Breast epithelium (tissue), 4 donors: Measurements from ENCODE around the gene PPTC7. TPM values are rescaled to one million over a fixed set of nuclear protein-coding genes. Genes with fewer than 3 reads are reported as not detected.

ENCODE experiments used
- DNase-seq, 2 donors: peaks; one replicate each; pipeline ENCODE4 v3.0.0-alpha.2; 2019; ENCODE audit warnings: low spot score in 2 of 2
- H3K27ac ChIP-seq, 2 donors: fragments of 200-600 bp; sonication (generic) in 1 of 2; one replicate each; pipeline ENCODE4 v1.5.1; 2016 to 2019; ENCODE audit warnings: mild to moderate bottlenecking in 1 of 2
- H3K27me3 ChIP-seq, 2 donors: fragments of 200-600 bp; sonication (generic) in 1 of 2; one replicate each; pipeline versions ENCODE4 v1.5.1 to v1.6.0; 2017 to 2019; ENCODE audit warnings: control low read depth in 1 of 2, mild to moderate bottlenecking in 1 of 2
- H3K36me3 ChIP-seq: fragments of 200-600 bp; one replicate; pipeline ENCODE4 v1.5.1; 2019
- H3K4me1 ChIP-seq, 2 donors: fragments of 200-600 bp; sonication (generic); one replicate each; pipeline ENCODE4 v1.5.1; 2016 to 2019; ENCODE audit warnings: control low read depth in 1 of 2
- H3K4me3 ChIP-seq, 3 donors: fragments of 200-600 bp; sonication (generic); 1 replicate in 2 of 3; 2 replicates in 1 of 3; pipeline ENCODE4 v1.5.1; 2016 to 2019; ENCODE audit warnings: mild to moderate bottlenecking in 3 of 3, moderate library complexity in 2 of 3
- H3K9me3 ChIP-seq, 2 donors: fragments of 200-600 bp; sonication (generic) in 1 of 2; one replicate each; pipeline ENCODE4 v1.5.1; 2016 to 2019; ENCODE audit warnings: control low read depth in 1 of 2
- POLR2A ChIP-seq: fragments of 450-650 bp; IDR thresholded peaks from one replicate; pipeline ENCODE4 v1.6.1; 2016; ENCODE audit warnings: antibody characterized with exemption, mild to moderate bottlenecking, moderate library complexity
- POLR2AphosphoS5 ChIP-seq, 3 donors: sonication (generic); formaldehyde crosslinking; IDR thresholded peaks; one replicate each; pipeline ENCODE4 v1.6.1; 2017; ENCODE audit warnings: antibody characterized with exemption in 3 of 3
- intact Hi-C: fragments of 100-400 bp; cut with DNase I; formaldehyde crosslinking; loops from one replicate; pipeline ENCODE4 v1.15.1; 2023; ENCODE audit warnings: low total_unique reads
- total RNA-seq, 3 donors: library from RNA; depleted of rRNA; stranded (reverse); fragments of >200 nt; gene quantifications; one replicate each; pipeline ENCODE4 v1.1.0, GENCODE V29; 2016
- TF ChIP-seq, protein P1 (sequence below), 3 donors: fragments of 450-650 bp; IDR thresholded peaks; one replicate each; pipeline ENCODE4 v1.5.1; 2016 to 2017; ENCODE audit warnings: antibody characterized with exemption in 3 of 3, mild to moderate bottlenecking in 3 of 3, moderate library complexity in 3 of 3

The PPTC7 gene
- total RNA-seq, 3 donors from 2014 or later = 21.6 to 31.9 (median 26.7) TPM

DNA sequence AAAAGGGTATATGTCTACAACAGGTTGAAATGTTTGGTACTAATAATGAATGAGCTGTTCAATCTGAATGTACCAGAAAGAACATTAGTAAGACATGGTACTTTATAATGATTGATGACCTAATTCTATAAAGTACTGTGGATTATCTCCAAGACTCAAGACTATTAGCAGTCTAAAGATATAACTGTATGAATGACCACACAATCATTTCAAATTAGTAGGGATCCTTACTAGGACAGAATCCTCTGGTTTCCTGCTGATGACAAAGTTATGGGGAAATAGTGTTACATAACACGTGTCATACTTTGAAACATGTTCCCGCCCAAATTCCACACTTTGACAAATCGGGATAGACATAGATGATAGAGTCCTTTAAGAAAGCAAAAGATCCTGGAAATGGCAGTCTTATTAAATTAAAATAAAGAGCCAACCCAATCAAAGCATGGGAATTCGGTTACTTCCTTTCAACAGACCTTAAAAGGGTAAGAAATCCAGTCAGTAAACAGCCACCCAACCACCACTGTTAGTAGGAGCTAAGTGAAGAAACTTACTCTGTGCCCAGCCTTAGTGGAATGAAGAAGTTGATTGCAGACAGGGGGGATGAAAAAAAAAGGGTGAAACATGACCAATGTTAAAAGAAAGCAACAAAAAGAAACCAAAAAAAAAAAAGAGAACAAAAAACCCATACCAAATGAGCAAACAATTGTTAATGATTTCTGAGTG lies 84.0 kb downstream of the PPTC7 start:
- Histone ChIP-seq H3K27me3 (no peaks in the 10 kb centered on the region), H3K4me3 (no peak overlapping the region), H3K9me3 (no peaks in the 10 kb centered on the region), H3K27ac (no peak overlapping the region), H3K36me3 (no peaks in the 10 kb centered on the region), H3K4me1 (peaks cover 0 to 3% of the 10 kb centered on the region in 2 donors)
- intact Hi-C loops = no loop called here
- DNase-seq = no peak
- TF ChIP-seq POLR2AphosphoS5 (IDR thresholded peaks at IDR 0.05) (no peak), POLR2A (no peak)
- TF ChIP-seq, protein P1, sequence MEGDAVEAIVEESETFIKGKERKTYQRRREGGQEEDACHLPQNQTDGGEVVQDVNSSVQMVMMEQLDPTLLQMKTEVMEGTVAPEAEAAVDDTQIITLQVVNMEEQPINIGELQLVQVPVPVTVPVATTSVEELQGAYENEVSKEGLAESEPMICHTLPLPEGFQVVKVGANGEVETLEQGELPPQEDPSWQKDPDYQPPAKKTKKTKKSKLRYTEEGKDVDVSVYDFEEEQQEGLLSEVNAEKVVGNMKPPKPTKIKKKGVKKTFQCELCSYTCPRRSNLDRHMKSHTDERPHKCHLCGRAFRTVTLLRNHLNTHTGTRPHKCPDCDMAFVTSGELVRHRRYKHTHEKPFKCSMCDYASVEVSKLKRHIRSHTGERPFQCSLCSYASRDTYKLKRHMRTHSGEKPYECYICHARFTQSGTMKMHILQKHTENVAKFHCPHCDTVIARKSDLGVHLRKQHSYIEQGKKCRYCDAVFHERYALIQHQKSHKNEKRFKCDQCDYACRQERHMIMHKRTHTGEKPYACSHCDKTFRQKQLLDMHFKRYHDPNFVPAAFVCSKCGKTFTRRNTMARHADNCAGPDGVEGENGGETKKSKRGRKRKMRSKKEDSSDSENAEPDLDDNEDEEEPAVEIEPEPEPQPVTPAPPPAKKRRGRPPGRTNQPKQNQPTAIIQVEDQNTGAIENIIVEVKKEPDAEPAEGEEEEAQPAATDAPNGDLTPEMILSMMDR (IDR thresholded peaks at IDR 0.05) = no peak

Other genes starting within 250 kb of the PPTC7 start
- 10 to 100 TPM; 29.4 to 56.2 (median 43.3) TPM for gene ANAPC7, start 179.6 kb downstream of the PPTC7 start, total RNA-seq
- gene ARPC3, start 133.0 kb downstream of the PPTC7 start, total RNA-seq = 100 to 1,000 TPM; 286 to 426 (median 351) TPM
- gene GPN3, start 115.1 kb downstream of the PPTC7 start, total RNA-seq = 10 to 100 TPM; 19.8 to 31.0 (median 21.0) TPM
- gene FAM216A, start 114.5 kb downstream of the PPTC7 start, total RNA-seq = 10 to 100 TPM in 1 of 3 donors, 1 to 10 TPM in 2; 6.1 to 10.5 (median 8.5) TPM
- gene VPS29, start 81.2 kb downstream of the PPTC7 start, total RNA-seq = 100 to 1,000 TPM in 1 of 3 donors, 10 to 100 TPM in 2; 82.9 to 135 (median 96.7) TPM
- 1 to 10 TPM in 1 of 3 donors, under 1 TPM in 2; 0.48 to 2.8 (median 0.66) TPM for gene RAD9B, start 81.0 kb downstream of the PPTC7 start, total RNA-seq
- gene TCTN1, start 30.8 kb upstream of the PPTC7 start, total RNA-seq = 10 to 100 TPM; 43.0 to 76.0 (median 56.3) TPM
- 10 to 100 TPM in 1 of 3 donors, 1 to 10 TPM in 2; 2.6 to 16.6 (median 7.6) TPM for gene HVCN1, start 105.8 kb upstream of the PPTC7 start, total RNA-seq
- gene PPP1CC, start 159.6 kb upstream of the PPTC7 start, total RNA-seq = 100 to 1,000 TPM in 2 of 3 donors, 10 to 100 TPM in 1; 97.7 to 135 (median 106) TPM